Neural crest cell (in vitro differentiated cells): ENCODE data around the gene COMP. TPM values are rescaled to one million over a fixed set of nuclear protein-coding genes. Genes with fewer than 3 reads are reported as not detected.

Source experiments
- DNase-seq: peaks from one replicate; pipeline ENCODE4 v3.0.0; 2021; ENCODE audit warnings: low read depth, mixed read lengths, low spot score
- H3K27ac Mint-ChIP-seq: one replicate; pipeline ENCODE4 v1.8.0; 2021; ENCODE audit warnings: mild to moderate bottlenecking, mixed read lengths; ENCODE audit not compliant: unreplicated experiment
- H3K27me3 Mint-ChIP-seq: 2 replicates; pipeline ENCODE4 v1.8.0; 2021; ENCODE audit warnings: low read depth, mild to moderate bottlenecking, mixed read lengths
- H3K36me3 Mint-ChIP-seq: 2 replicates; pipeline ENCODE4 v1.8.0; 2021; ENCODE audit warnings: low read depth, mild to moderate bottlenecking, mixed read lengths
- H3K4me1 Mint-ChIP-seq: 2 replicates; pipeline ENCODE4 v1.8.0; 2021; ENCODE audit warnings: mixed read lengths
- H3K4me3 Mint-ChIP-seq: one replicate; pipeline ENCODE4 v1.8.0; 2021; ENCODE audit warnings: mild to moderate bottlenecking, mixed read lengths
- H3K9me3 Mint-ChIP-seq: 2 replicates; pipeline ENCODE4 v1.8.0; 2021; ENCODE audit warnings: mixed read lengths
- CTCF ChIP-seq: fragments of 200-600 bp; sonication (generic); conservative IDR thresholded peaks from 2 replicates; pipeline ENCODE4 v1.5.0; 2021; ENCODE audit warnings: antibody characterized with exemption, mild to moderate bottlenecking
- total RNA-seq: library from RNA; stranded (reverse); gene quantifications from 2 replicates; pipeline ENCODE4 v1.2.1, GENCODE V29; 2021

The COMP gene
- total RNA-seq, 1 donor from 2014 or later, result not detected

- Mint-ChIP-seq H3K4me3 (no peak overlapping the region), H3K36me3 (no peaks in the 10 kb centered on the region), H3K9me3 (no peaks in the 10 kb centered on the region), H3K4me1 (no peaks in the 10 kb centered on the region), H3K27ac (no peak overlapping the region), H3K27me3 (peaks cover 17% of the 10 kb centered on the region)
- DNase-seq, result no peak
- TF ChIP-seq CTCF, result no peak
These were observed 21.0 kb downstream of the COMP start for GRCh38 chr19:18769989-18770528.

GRCh38 chr19:18768997-18769891 lies 21.9 kb downstream of the COMP start:
- Mint-ChIP-seq H3K4me3 (no peak overlapping the region), H3K4me1 (no peaks in the 10 kb centered on the region), H3K9me3 (no peaks in the 10 kb centered on the region), H3K36me3 (no peaks in the 10 kb centered on the region), H3K27me3 (peaks cover 17% of the 10 kb centered on the region), H3K27ac (no peak overlapping the region)
- DNase-seq, result no peak
- TF ChIP-seq CTCF, result no peak

GRCh38 chr19:18768046-18768771 lies 22.9 kb downstream of the COMP start:
- no peaks in the 10 kb centered on the region for H3K9me3 Mint-ChIP-seq
- no peak overlapping the region for H3K4me3 Mint-ChIP-seq
- no peak for DNase-seq
- H3K27me3 Mint-ChIP-seq, result peaks cover 15% of the 10 kb centered on the region
- no peak for TF ChIP-seq CTCF
- H3K4me1 Mint-ChIP-seq, result no peaks in the 10 kb centered on the region
- peak overlapping the region; percentile 43 for H3K27ac Mint-ChIP-seq
- H3K36me3 Mint-ChIP-seq, result no peaks in the 10 kb centered on the region

- H3K27ac Mint-ChIP-seq, result no peak overlapping the region
- no peak overlapping the region for H3K4me3 Mint-ChIP-seq
- TF ChIP-seq CTCF, result no peak
- H3K4me1 Mint-ChIP-seq, result no peaks in the 10 kb centered on the region
- no peak for DNase-seq
- H3K36me3 Mint-ChIP-seq, result no peaks in the 10 kb centered on the region
- no peaks in the 10 kb centered on the region for H3K9me3 Mint-ChIP-seq
- peaks cover under 1% of the 10 kb centered on the region for H3K27me3 Mint-ChIP-seq
These were observed 25.9 kb downstream of the COMP start for GRCh38 chr19:18765224-18765623.

- Mint-ChIP-seq H3K4me1 (no peaks in the 10 kb centered on the region), H3K27ac (peak overlapping the region; percentile 35), H3K27me3 (no peaks in the 10 kb centered on the region), H3K4me3 (no peak overlapping the region), H3K36me3 (no peaks in the 10 kb centered on the region), H3K9me3 (no peaks in the 10 kb centered on the region)
- DNase-seq, result no peak
- TF ChIP-seq CTCF, result no peak
These were observed 26.5 kb downstream of the COMP start for GRCh38 chr19:18764591-18765051.
